Pericardium fibroblast (primary cell): ENCODE results near the gene ZNF69. TPM values are rescaled to one million over a fixed set of nuclear protein-coding genes. Genes with fewer than 3 reads are reported as not detected.

Experiments used
- total RNA-seq: library from RNA; depleted of rRNA; stranded (reverse); fragments of >200 nt; gene quantifications from 2 replicates; pipeline ENCODE4 v1.2.3, GENCODE V29; 2015

ZNF69 gene
- 3.4 and 5.8 TPM in 2 replicates for total RNA-seq

DNA sequence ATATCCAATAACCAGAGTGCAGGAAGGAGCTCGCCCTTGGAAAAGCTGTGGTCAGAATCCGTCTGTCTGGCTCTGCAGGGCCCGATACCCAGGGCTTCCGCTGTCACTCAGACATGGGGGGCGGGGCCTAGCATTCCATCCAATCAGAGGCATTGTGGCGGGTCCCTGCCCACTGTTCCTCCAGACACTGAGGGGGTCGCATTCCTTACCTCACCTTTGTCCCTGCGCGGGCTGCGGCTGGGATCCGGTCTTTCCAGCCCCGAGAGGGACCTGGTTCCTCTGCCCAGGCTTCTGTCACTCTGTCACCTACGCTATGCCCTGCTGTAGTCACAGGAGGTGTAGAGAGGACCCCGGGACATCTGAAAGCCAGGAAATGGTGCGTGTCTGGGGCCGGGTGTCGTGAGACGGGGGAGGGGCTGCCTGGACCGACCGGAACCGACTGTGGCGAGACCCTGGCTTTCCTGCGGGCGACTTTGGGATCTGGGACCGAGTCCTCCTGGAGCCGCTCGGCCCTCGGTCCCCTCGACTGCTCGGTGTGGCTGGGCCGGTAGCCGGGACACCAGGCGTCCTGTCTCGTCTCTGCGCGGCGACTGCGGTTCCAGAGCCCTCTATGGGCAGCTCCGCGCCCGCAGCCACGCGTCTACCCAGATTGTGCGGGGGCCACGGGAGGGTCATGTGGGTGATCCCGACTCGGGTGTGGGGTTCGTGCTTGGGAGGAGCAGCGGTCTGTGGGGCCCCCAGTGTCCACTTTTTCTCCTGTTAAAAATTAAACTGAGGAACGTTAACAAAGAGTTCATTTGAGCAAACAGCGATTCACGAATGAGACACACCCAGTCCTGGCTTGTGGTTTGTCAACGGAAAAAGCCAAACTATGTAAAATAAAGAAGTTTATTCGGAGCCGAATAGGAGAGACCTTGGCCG lies at the start of gene ZNF69:
TSS of gene ZNF69 (plus strand) at position 172 of the 921 bp plus-strand sequence. CDS start at position 314, 142 bp downstream.

DNA sequence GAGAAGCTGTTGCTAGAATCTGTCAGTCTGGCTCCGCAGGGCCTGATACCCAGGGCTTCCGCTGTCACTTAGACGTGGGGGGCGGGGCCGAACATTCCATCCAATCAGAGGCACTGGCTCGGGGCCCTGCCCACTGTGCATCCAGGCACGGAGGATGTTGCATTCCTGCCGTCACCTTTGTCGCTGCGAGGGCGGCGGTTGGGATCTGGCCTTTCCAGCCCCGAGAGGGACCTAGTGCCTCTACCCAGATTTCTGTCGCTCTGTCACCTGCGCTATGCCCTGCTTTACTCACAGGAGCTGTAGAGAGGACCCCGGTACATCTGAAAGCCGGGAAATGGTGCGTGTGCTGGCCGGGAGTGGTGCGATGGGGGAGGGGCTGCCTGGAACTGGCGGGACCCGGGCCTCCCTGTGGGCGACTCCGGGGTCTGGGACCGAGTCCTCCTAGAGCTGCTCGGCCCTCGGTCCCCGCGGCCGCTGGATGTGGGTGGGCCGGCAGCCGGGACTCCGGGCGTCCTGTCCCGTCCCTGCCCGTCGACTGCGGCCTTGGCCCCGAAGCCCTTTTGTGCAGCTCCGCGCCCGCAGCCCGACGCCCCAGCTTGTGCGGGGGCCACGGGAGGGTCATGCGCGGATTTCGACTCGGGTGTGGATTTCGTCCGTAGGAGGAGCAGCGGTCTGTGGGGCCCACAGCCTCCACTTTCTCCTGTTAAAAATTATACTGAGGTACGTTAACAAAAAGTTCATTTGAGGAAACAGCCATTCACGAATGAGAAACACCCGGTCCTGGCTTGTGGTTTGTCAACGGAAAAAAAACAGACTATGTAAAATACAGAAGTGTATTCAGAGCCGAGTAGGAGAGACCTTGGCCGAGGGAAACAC lies 38.8 kb upstream of the ZNF69 start, which contains the start of gene ZNF439:
TSS of gene ZNF439 (plus strand) at position 133 of the 876 bp plus-strand sequence. CDS start at position 275, 142 bp downstream.

DNA sequence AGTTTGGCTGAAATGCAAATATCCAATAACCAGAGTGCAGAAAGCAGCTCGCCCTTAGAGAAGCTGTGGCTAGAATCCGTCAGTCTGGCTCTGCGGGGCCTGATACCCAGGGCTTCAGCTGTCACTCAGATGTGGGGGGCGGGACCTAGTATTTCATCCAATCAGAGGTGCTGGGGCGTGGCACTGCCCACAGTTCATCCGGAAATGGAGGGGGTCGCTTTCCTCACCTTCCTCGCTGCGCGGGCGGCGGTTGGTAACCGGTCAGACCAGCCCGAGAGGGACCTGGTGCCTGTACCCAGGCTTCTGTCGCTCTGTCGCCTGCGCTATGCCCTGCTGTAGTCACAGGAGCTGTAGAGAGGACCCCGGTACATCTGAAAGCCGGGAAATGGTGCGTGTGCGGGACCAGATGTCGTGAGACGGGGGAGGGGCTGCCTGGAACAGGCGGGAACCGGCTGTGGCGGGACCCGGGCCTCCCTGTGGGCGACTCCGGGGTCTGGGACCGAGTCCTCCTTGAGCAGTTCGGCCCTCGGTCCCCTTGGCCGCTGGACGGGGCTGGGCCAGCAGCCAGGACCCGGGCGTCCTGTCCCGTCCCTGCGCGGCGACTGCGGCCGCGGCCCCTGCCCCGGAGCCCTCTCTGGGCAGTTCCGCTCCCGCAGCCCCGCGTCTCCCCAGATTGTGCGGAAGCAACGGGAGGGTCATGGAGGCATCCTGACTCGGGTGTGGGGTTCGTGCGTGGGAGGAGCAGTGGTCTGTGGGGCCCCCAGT lies 37.5 kb downstream of the ZNF69 start, which contains the start of gene ZNF700:
TSS of gene ZNF700 (plus strand) at position 222 of the 765 bp plus-strand sequence. CDS start at position 326, 104 bp downstream.

Other genes with a start within 250 kb of the ZNF69 start
- 0.85 and 2.7 TPM in 2 replicates for gene ZNF823, start 148.8 kb upstream of the ZNF69 start, total RNA-seq
- gene ZNF441, start 120.8 kb upstream of the ZNF69 start, total RNA-seq: 2.0 and 3.7 TPM in 2 replicates
- 0.58 TPM in 1 of 2 replicates, not detected in the other for gene ZNF491, start 89.3 kb upstream of the ZNF69 start, total RNA-seq
- 2.7 and 4.8 TPM in 2 replicates for gene ZNF440, start 73.5 kb upstream of the ZNF69 start, total RNA-seq
- 0.34 and 2.1 TPM in 2 replicates for gene ZNF439, start 39.1 kb upstream of the ZNF69 start, total RNA-seq
- 3.1 and 4.9 TPM in 2 replicates for gene ZNF700, start 37.3 kb downstream of the ZNF69 start, total RNA-seq
- gene ZNF763, start 77.3 kb downstream of the ZNF69 start, total RNA-seq: 0.85 and 1.6 TPM in 2 replicates
- 2.3 and 3.8 TPM in 2 replicates for gene ZNF433, start 147.9 kb downstream of the ZNF69 start, total RNA-seq
- not detected in 2 replicates for gene ZNF878, start 165.2 kb downstream of the ZNF69 start, total RNA-seq
- gene ZNF844, start 176.9 kb downstream of the ZNF69 start, total RNA-seq: 3.7 and 5.4 TPM in 2 replicates